Activated CD4-positive, alpha-beta memory T cell treated with anti-CD3 and anti-CD28 coated beads for 36 hours (primary cell): ENCODE data around the gene OR10H3. TPM values are rescaled to one million over a fixed set of nuclear protein-coding genes. Genes with fewer than 3 reads are reported as not detected.
"Not testable (repeated sequence)": the region's sequence is repeated elsewhere in the genome, so short reads cannot be mapped to it uniquely, and the experiment has no call there.

Experiments
- CTCF ChIA-PET: fragments of 350-600 bp; sonication (Branson Sonifier 250); formaldehyde crosslinking; loops from one replicate; lab custom pipeline; 2021; ENCODE audit warnings: antibody characterized with exemption, inconsistent platforms; lab: Charles Lee
- POLR2A ChIA-PET: fragments of 350-600 bp; sonication (Branson Sonifier 250); formaldehyde crosslinking; loops from one replicate; lab custom pipeline; 2021; ENCODE audit warnings: antibody characterized with exemption; lab: Charles Lee
- DNase-seq: peaks from one replicate; pipeline ENCODE4 v3.0.0-alpha.2; 2020
- H3K27ac Mint-ChIP-seq: one replicate; pipeline ENCODE4 v1.8.0; 2021; ENCODE audit warnings: mixed read lengths
- H3K27me3 Mint-ChIP-seq: one replicate; pipeline ENCODE4 v1.8.0; 2021; ENCODE audit warnings: mixed read lengths
- H3K36me3 Mint-ChIP-seq: one replicate; pipeline ENCODE4 v1.8.0; 2021; ENCODE audit warnings: mixed read lengths
- H3K4me1 Mint-ChIP-seq: one replicate; pipeline ENCODE4 v1.8.0; 2021; ENCODE audit warnings: low read depth, mixed read lengths
- H3K4me3 Mint-ChIP-seq: one replicate; pipeline ENCODE4 v1.8.0; 2021; ENCODE audit warnings: mild to moderate bottlenecking, mixed read lengths
- H3K9me3 Mint-ChIP-seq: one replicate; pipeline ENCODE4 v1.8.0; 2021; ENCODE audit warnings: mixed read lengths
- intact Hi-C: fragments of 100-400 bp; cut with micrococcal nuclease; formaldehyde crosslinking; loops from one replicate; pipeline ENCODE4 v1.15.1; 2023
- total RNA-seq, 2 experiments: library from RNA; stranded (reverse); gene quantifications; one replicate each; pipeline ENCODE4 v1.2.3, GENCODE V29; 2021

The OR10H3 gene
- total RNA-seq, 2 experiments from 2014 or later: not detected

DNA sequence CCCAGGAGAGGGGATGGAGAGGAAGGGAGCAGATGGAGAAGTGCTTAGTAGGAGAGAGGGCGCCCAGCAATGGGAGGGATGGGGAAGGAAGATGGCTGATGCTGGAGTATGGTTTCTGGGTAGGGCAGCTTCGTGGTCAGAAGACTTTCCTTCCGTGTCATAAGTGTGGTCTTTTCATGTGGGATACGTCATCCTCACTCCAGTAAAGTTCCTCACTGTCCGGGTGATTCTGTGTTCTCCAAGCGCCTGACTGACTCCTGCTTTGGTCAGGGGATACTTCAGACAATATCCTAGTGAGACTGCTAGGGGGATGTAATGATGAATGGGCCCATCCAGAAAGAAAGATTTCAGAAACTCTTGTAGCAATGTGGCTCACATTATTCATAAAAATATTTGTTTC lies 3.9 kb upstream of the OR10H3 start:
- H3K9me3 Mint-ChIP-seq: peaks cover 4% of the 10 kb centered on the region
- no peaks in the 10 kb centered on the region for H3K27me3 Mint-ChIP-seq
- CTCF ChIA-PET: no interaction called here
- POLR2A ChIA-PET: no interaction called here
- no peak overlapping the region for H3K4me3 Mint-ChIP-seq
- no peaks in the 10 kb centered on the region for H3K4me1 Mint-ChIP-seq
- peaks cover 1% of the 10 kb centered on the region for H3K36me3 Mint-ChIP-seq
- intact Hi-C loops: no loop called here
- no peak for DNase-seq
- no peak overlapping the region for H3K27ac Mint-ChIP-seq

DNA sequence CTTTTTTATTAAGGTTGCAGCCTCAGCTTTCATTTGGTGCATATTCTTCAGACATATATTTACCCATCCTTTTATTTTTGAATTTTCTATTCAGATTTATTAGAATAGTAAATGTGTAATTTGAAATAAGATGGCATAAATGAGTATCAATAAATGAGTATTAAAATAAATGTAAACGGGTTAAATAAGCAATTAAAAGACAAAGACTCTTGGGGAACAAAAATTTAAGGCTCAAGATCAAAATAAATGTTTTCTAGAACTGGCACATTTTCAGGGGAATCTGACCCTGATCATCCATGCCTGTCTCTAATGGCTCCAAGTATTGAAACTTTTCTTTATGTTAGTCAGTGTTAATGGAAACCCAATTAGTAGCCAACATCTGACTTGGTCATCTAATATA lies 3.0 kb downstream of the OR10H3 start:
- no peaks in the 10 kb centered on the region for H3K4me1 Mint-ChIP-seq
- peaks cover 7% of the 10 kb centered on the region for H3K36me3 Mint-ChIP-seq
- DNase-seq: no peak
- CTCF ChIA-PET: no interaction called here
- POLR2A ChIA-PET: no interaction called here
- H3K27me3 Mint-ChIP-seq: peaks cover 18% of the 10 kb centered on the region
- no peak overlapping the region for H3K27ac Mint-ChIP-seq
- intact Hi-C loops: no loop called here
- no peak overlapping the region for H3K4me3 Mint-ChIP-seq
- H3K9me3 Mint-ChIP-seq: peaks cover 17% of the 10 kb centered on the region

- ChIA-PET CTCF (interaction anchor here (0.6 kb wide), 1 partner anchor 123 kb away, joined by 3 read pairs; no protein-coding TSS in a partner anchor), POLR2A (no interaction called here)
- Mint-ChIP-seq H3K4me3 (no peak overlapping the region), H3K27me3 (peaks cover 37% of the 10 kb centered on the region), H3K27ac (no peak overlapping the region), H3K36me3 (no peaks in the 10 kb centered on the region), H3K9me3 (no peaks in the 10 kb centered on the region), H3K4me1 (no peaks in the 10 kb centered on the region)
- intact Hi-C loops: no loop called here
- no peak for DNase-seq
Measured at GRCh38 chr19:15748239-15748638, 10.5 kb downstream of the OR10H3 start.

GRCh38 chr19:15758379-15758778 lies 20.6 kb downstream of the OR10H3 start:
- H3K36me3 Mint-ChIP-seq: no peaks in the 10 kb centered on the region
- DNase-seq: no peak
- intact Hi-C loops: no loop called here
- H3K27ac Mint-ChIP-seq: no peak overlapping the region
- ChIA-PET CTCF (interaction anchor here (1.1 kb wide), 1 partner anchor 111 kb away, joined by 3 read pairs; no protein-coding TSS in a partner anchor), POLR2A (no interaction called here)
- H3K4me3 Mint-ChIP-seq: no peak overlapping the region
- no peaks in the 10 kb centered on the region for H3K4me1 Mint-ChIP-seq
- peaks cover 6% of the 10 kb centered on the region for H3K9me3 Mint-ChIP-seq
- peaks cover 60% of the 10 kb centered on the region for H3K27me3 Mint-ChIP-seq

- Mint-ChIP-seq H3K4me3 (no peak overlapping the region), H3K27me3 (peaks cover 50% of the 10 kb centered on the region), H3K9me3 (peaks cover 8% of the 10 kb centered on the region), H3K36me3 (no peaks in the 10 kb centered on the region), H3K27ac (no peak overlapping the region), H3K4me1 (no peaks in the 10 kb centered on the region)
- intact Hi-C loops: no loop called here
- DNase-seq: no peak
- POLR2A ChIA-PET: no interaction called here
- CTCF ChIA-PET: interaction anchor here (1.3 kb wide), 1 partner anchor 21 kb away, joined by 4 read pairs; no protein-coding TSS in a partner anchor
Measured at GRCh38 chr19:15759962-15760565, 22.3 kb downstream of the OR10H3 start.

DNA sequence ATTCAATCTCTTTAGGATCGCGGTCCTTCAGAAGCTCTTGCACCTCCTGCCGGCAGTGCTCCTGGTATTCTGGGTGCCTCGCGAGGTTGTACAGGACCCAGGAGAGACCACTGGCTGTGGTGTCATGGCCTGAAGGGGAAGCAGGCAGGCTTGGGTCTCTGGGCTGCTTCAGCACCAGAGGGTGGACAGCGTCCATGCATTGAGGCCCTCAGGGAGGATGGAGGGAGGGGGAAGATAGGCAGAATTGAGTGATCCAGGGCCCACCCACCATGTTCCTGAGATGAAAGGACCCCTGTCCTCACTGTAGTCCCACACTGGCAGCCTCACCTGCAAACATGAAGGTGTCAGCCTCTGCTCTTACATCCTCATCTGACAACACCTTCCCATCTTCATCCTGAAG lies 31.8 kb downstream of the OR10H3 start:
- Mint-ChIP-seq H3K9me3 (no peaks in the 10 kb centered on the region), H3K4me1 (no peaks in the 10 kb centered on the region), H3K27ac (no peak overlapping the region), H3K36me3 (no peaks in the 10 kb centered on the region), H3K4me3 (no peak overlapping the region), H3K27me3 (peaks cover 18% of the 10 kb centered on the region)
- peak; percentile 14 for DNase-seq
- ChIA-PET CTCF (no interaction called here), POLR2A (no interaction called here)
- intact Hi-C loops: no loop called here

- peaks cover 19% of the 10 kb centered on the region for H3K27me3 Mint-ChIP-seq
- H3K27ac Mint-ChIP-seq, H3K9me3 Mint-ChIP-seq, CTCF ChIA-PET, intact Hi-C loops, H3K4me3 Mint-ChIP-seq, H3K4me1 Mint-ChIP-seq, H3K36me3 Mint-ChIP-seq, POLR2A ChIA-PET, DNase-seq: not testable (repeated sequence)
Measured at GRCh38 chr19:15774159-15774558, 36.4 kb downstream of the OR10H3 start.

DNA sequence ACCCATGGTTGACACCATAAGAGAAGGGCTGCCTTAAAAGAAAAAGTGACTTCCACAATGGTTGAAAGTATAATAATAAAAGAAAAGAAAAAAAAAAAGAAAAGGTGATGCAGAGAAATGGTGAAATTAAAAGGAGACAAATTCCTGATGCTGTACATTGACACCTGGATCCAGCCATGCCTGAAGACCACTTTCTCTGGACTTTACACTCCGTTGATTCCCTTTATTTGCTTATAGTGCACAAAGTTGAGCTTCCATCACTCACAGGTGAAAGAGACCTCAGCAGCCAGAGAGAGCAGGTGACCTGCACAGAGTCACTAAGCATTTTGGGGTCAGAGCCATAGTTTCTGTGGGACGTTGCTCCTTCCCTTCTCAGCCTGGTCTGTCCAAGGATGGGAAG lies 37.5 kb downstream of the OR10H3 start:
- Mint-ChIP-seq H3K4me3 (no peak overlapping the region), H3K4me1 (no peaks in the 10 kb centered on the region), H3K9me3 (no peaks in the 10 kb centered on the region), H3K36me3 (no peaks in the 10 kb centered on the region), H3K27me3 (peaks cover 17% of the 10 kb centered on the region), H3K27ac (no peak overlapping the region)
- no peak for DNase-seq
- intact Hi-C loops: no loop called here
- POLR2A ChIA-PET: no interaction called here
- CTCF ChIA-PET: no interaction called here

DNA sequence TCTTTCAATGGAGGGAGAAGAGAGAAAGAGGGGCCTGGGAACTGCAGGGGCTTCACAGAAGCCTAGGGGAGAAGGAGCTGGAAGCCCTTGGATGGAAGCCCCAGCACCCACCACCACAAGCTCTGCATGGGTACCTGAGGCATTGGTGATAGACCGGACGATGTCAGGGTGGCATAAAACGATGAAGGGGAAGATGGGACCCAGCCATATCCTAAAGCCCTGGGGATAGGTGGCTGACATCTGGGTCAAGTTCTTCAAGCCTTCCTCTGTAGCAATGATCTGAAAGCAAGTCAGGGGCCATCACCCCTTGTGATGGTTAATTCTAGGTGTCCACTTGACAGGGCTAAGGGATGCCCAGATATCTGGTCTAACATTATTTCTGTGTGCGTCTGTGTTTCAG lies 38.5 kb downstream of the OR10H3 start:
- no peak for DNase-seq
- H3K4me3 Mint-ChIP-seq: no peak overlapping the region
- ChIA-PET CTCF (no interaction called here), POLR2A (no interaction called here)
- no peaks in the 10 kb centered on the region for H3K9me3 Mint-ChIP-seq
- no peaks in the 10 kb centered on the region for H3K36me3 Mint-ChIP-seq
- no peak overlapping the region for H3K27ac Mint-ChIP-seq
- peaks cover 15% of the 10 kb centered on the region for H3K27me3 Mint-ChIP-seq
- intact Hi-C loops: no loop called here
- H3K4me1 Mint-ChIP-seq: no peaks in the 10 kb centered on the region

- no peak overlapping the region for H3K4me3 Mint-ChIP-seq
- no peaks in the 10 kb centered on the region for H3K4me1 Mint-ChIP-seq
- intact Hi-C loops: no loop called here
- peaks cover 15% of the 10 kb centered on the region for H3K27me3 Mint-ChIP-seq
- no peaks in the 10 kb centered on the region for H3K36me3 Mint-ChIP-seq
- CTCF ChIA-PET: no interaction called here
- POLR2A ChIA-PET: no interaction called here
- no peak for DNase-seq
- H3K27ac Mint-ChIP-seq: no peak overlapping the region
- no peaks in the 10 kb centered on the region for H3K9me3 Mint-ChIP-seq
Measured at GRCh38 chr19:15776991-15777970, 39.5 kb downstream of the OR10H3 start.

DNA sequence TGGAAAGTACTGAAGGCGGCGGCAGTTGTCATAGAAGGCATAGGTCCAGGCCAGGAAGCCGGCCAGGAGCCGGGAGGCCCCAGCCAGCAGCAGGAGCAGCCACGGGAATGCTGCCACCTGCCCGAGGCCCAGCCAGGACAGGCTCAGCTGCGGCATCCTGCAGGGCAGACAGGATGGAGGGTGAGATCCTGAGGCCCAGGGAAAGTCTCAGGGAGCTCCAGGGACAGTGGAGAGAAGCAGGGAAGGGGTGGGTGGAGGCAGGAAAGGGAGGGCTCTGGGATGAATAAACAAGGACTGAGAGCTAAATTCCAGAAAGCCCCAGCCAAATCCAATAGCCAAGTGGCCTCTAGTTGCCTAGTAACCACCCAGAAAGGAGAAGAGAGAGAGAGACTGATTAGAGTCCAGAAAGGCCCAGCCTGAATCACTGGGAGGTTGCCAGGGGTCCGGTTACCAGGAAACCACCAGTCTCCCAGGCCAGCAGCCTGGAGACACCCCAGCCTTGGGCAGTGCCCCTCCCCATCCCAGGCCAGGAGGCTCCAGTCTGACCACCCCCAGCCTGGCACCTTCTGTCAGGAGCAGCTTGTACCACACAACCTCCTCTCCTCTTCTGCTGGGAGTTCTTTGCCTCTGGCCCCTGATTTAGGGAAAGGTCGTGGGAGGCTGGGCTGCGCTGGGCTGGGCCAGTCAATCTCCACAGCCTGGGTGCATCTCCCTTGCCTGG lies 42.1 kb downstream of the OR10H3 start:
- H3K4me3 Mint-ChIP-seq: no peak overlapping the region
- CTCF ChIA-PET: no interaction called here
- H3K9me3 Mint-ChIP-seq: no peaks in the 10 kb centered on the region
- DNase-seq: no peak
- H3K27me3 Mint-ChIP-seq: peaks cover 1% of the 10 kb centered on the region
- intact Hi-C loops: no loop called here
- POLR2A ChIA-PET: no interaction called here
- H3K4me1 Mint-ChIP-seq: no peaks in the 10 kb centered on the region
- no peaks in the 10 kb centered on the region for H3K36me3 Mint-ChIP-seq
- H3K27ac Mint-ChIP-seq: no peak overlapping the region
